ENCODE results near the gene MYO18B.

Gene MYO18B

DNA sequence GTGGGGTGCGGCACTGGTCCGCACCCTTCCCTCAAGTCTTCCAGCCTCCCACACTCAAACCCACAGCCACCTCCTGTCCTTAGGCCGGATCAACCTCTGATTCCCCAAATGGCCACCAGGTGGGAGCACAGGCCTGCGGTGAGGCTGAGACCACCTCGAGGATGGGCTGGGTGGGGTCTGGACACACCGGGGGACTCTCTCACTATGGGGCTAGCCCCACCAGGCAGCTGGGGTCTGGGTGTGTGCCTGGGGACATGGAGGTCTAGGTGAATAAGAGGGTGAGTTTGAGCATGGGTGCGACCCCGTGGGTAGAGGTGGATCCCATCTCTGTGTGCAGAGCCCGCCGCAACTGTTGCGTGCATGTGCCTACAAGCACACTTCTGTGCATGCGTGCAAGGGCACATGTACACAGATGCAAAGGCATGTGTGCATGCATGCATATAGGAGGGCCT is 32.6 kb downstream of the MYO18B start:
- in situ Hi-C loops (cut with MboI; ENCODE audit: low sequenced_read_pairs) = no loop called here

DNA sequence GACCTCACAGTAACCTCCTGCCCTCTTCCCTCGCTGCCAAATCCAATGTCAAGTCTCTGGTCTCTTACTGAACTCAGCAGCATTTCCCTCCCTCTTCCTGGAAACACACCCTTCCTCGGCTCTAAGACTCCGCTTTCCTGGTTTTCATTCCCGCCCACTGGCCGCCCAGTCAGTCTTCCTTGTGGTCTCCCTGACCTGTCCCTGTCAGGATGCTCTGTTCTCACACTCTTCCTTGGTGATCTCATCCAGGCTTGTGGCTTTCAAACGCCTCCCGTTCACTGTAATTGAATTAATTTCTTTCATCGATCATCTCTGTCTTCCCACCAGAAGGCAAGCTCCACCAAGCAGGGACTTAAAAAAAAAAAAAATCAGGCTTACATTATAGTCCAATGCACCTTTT is 33.5 kb downstream of the MYO18B start:
- in situ Hi-C loops (cut with MboI; ENCODE audit: low sequenced_read_pairs) = no loop called here

DNA sequence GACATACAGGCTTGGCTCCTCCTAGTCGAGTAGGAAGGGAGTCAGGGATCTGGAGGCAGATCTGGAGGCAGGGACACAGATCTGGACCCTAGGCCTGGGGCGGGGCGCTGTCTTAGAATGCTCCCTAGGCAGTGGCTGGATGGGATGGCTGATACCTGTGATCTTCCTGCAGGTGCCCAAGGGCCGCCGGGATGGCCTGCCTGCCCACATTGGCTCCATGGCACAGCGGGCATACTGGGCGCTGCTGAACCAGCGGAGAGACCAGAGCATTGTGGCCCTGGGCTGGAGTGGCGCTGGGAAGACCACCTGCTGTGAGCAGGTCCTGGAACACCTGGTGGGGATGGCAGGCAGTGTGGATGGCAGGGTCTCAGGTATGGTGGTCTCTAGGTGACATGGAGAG is 35.4 kb downstream of the MYO18B start:
- in situ Hi-C loops (cut with MboI; ENCODE audit: low sequenced_read_pairs) = no loop called here

DNA sequence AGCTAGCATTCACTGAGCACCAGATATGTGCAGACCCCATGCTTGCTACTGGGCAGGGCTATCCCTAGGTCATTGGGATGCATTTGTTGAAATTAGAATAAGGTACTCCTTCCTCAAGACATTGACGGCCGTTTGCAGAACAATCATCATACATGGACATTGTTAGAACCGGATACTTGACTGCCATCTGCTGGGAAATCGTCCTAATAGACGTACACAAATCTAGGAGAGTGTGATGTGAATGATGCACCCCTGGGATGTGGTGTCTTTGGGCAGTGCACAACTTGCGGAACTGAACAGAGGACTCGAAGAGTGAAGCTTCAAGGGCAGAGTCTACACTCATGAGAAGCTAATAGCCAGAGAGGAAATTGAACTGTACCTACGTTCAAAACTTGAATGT is 35.9 kb downstream of the MYO18B start:
- in situ Hi-C loops (cut with MboI; ENCODE audit: low sequenced_read_pairs) = no loop called here

DNA sequence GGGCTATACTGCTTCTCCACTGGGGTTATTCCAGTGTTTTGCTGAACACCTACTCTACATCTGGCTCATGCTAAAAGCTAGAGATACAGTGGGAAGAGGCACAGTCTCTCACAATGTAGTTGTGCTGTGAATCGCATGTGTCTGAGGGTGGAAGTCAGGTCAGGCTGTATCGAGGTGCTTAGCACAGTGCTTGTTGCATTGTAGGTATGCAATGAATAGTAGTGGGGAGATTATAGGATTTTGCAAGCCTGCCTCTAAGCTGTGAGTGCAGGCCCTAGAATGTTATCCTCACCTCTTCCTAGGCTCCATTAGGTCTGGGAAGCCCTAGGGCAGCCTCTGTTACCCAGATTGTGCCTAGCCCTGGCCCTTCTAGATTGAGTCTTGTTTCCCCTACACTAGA is 37.4 kb downstream of the MYO18B start:
- in situ Hi-C loops (cut with MboI; ENCODE audit: low sequenced_read_pairs) = no loop called here

DNA sequence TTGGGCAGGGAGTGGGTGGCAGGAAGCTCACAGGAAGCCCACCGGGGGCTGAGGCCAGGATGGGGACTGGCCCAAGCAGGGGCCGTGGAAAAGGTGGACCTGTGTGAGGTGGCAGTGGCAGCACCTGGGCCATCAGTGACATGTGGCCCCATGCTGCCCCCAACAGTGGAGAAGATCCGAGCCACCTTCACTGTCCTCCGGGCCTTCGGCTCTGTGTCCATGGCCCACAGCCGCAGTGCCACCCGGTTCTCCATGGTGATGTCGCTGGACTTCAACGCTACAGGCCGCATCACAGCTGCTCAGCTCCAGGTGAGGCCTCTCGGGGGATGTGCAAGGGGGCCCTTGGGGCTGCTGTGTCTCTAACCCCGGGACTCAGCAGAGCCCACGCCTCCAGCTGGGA is 37.9 kb downstream of the MYO18B start:
- in situ Hi-C loops (cut with MboI; ENCODE audit: low sequenced_read_pairs) = no loop called here

DNA sequence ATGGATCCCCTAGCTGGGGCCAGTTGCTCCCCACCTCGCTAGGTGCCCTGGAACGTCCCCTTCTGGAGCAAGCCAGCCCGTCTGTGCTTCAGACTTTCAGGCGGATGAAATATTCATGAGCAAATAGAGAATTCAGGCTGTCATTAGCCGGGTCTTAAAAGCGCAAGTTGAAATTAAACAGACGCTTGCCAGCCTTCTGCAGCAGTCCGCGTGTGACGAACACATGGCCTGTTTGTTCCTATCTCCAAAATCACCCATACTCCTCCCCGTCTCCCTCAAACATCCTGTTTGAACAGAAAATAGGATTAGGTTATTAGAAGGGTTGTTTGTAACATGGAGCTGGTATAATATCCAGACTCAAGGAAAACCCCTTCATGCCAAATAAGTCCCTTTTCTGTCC is 38.7 kb downstream of the MYO18B start:
- in situ Hi-C loops (cut with MboI; ENCODE audit: low sequenced_read_pairs) = no loop called here

DNA sequence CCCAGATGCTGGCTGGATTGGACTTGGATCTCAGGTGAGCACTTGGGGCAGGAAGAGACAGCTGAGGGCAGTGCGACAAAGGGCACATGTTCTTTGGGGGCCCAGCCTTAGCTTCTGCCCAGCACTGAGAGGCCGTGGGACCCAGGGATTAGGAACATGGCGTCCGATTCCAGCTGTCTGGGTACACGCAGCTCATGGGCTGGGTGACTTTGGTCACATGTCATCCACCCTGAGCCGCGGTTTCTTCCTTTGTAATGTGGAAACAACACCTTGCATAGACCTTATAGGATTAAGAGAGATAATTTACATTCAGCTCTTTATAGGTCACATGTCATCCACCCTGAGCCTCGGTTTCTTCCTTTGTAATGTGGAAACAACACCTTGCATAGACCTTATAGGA is 39.8 kb downstream of the MYO18B start:
- in situ Hi-C loops (cut with MboI; ENCODE audit: low sequenced_read_pairs) = no loop called here

DNA sequence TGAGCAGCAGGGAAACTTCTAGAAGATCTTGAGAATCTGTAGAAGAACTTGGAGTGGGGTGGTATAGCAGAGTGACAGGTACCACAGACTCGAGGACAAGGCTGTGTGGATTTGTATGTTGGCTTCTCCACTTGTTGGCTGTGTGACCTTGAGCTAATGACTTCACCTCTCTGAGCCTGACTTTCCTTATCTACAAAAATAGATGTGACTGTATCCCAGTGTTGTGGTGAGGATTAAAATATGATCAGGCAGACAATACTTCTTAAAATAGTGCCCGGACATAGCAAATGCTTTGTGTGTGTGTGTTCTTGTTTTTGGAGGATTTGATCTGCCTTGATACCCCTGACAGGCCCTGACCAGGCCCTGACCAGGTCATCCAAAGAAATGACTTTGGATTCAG is 40.8 kb downstream of the MYO18B start:
- in situ Hi-C loops (cut with MboI; ENCODE audit: low sequenced_read_pairs) = no loop called here

DNA sequence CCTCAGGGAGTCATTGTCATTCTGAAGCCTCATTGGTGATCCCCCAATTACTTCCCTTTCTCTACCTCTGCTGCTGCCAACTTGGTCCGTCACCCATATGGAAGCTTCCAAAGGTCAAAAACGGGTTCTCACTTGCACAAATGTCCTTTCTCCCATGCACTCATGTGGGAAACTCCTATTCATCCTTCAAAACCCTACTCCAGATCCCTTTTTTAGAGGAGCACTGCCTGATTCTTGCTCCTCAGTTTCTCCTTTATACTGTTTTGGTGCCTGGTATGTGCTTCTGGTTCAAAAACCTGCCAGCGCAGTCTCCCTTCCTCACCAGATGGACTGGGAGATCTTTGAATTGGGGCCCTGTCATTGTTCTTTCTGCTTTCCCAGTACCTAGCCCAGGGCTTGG is 41.9 kb downstream of the MYO18B start:
- in situ Hi-C loops (cut with MboI; ENCODE audit: low sequenced_read_pairs) = no loop called here

DNA sequence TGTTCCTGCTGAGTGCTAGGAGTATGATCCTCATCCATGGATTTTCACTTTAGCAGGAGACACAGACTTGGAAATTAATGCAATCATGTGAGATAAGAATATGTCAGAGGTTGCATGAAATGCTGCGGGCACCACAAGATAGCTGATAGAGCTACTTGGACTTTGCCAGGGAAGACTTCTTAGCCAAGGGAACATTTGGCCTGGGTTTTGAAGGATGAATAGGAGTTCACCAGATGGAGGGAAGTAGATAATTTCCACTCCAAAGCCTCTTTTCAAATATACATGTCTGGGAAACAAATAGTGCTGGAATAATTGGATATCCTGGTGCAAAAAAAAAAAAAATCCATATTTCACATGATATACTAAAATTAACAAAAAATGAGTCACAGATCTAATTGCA is 44.2 kb downstream of the MYO18B start:
- in situ Hi-C loops (cut with MboI; ENCODE audit: low sequenced_read_pairs) = no loop called here

DNA sequence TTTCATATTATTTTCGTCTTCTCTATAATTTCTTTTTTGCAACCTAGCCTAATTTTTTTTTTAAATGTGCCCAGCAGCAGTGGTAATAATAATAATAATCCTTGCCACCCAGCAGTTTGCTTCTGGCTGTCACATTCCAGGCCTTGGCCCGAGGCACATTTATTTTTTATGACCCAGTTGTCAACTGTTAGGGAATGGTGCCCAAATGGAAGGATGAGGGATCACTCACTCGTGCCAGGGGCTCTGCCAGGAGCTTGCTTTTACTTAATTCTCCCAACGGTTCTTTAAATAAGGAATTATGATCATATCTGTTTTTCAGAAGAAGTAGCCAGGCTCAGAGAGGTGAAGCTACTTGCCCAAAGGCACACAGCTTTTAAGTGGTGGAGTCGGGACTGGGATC is 49.6 kb downstream of the MYO18B start:
- in situ Hi-C loops (cut with MboI; ENCODE audit: low sequenced_read_pairs) = no loop called here

DNA sequence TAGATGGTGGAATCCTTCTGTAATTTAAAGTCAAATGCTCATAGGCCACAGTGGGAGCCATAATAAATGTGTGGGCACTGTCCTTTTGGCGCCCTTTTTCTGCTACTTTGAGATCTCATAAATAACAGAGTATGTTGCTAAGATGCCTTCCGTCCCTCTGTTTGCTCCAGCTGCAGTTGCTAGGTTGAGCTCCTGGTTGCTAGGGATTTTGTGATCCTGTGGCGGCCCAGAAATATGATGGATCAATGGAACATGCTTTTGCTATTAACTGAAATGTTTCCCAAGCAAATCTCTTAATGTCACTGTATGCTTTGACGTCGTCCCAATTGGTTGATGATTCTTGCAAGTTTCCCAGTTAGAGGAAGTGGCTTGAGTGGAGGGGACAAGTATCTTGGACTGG is 53.5 kb downstream of the MYO18B start:
- in situ Hi-C loops (cut with MboI; ENCODE audit: low sequenced_read_pairs) = no loop called here

DNA sequence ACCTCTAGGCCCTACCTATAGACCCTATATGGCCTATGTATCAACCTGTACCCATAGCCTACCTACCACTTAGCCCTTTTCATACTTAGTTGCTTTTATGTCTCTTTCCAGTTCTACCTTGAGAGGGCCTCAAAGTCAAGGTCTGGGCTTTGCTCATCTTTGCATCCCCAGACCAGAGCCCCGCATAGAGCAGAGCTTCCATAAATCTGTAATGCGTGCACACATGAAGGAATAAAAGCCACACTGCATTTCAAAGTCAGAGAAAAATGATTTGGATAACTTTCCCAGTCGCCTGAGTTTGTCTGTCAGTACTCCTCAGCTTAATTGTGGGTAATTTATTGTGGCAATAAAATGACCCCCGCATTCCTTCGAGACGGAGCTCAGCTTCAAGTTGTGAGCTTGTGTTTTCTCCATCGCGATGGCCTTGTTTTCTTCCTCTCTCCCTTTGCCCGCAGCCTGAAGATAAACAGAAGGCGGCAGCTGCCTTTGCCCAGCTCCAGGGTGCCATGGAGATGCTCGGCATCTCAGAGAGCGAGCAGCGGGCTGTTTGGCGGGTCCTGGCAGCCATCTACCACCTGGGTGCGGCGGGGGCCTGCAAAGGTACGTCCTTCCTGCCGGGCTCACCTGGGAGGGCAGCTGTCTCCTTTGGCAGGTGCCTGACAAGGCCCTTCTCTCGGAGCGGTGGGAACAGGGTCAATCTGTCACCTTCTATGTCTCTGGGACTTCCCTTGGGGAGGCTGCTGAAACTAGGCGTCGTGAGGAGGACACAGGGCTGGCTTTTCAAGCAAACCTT is 55.7 kb downstream of the MYO18B start:
- in situ Hi-C loops (cut with MboI; ENCODE audit: low sequenced_read_pairs) = no loop called here

DNA sequence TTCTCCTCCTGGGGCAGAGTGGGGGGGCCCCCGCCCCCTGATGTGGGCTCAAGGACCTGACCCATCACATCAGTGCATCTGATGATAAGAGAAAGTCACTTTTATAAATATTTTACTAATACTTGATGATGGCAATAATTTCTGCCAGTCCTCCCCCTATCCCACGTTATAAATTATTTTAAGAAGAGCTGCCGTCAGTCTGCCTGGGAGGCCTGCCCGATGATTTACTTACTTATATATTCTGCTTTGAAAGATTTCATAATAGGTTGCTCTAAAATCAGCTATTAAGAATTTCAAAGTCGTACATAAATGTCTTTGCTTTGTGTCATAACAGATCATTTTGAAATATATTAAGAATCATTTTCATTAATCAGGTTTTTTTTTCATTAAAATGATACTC is 58.8 kb downstream of the MYO18B start:
- in situ Hi-C loops (cut with MboI; ENCODE audit: low sequenced_read_pairs) = no loop called here

DNA sequence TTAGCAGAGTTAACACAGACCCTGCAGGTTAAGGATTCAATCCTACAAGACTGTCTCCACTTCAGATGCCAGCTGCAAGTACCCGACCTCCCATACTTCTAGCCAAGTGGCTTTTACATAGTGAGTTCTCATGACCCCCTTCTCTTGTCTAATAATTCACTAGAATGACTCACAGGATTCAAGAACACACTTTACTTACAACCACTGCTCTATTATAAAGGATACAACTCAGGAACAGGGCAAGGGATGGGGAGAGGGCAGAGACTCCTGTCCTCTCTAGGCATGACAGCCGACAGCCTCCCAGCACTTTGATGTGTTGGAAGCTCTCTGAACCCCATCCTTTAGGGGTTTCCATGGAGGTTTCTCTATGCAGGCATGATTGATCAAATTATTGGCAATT is 60.0 kb downstream of the MYO18B start:
- in situ Hi-C loops (cut with MboI; ENCODE audit: low sequenced_read_pairs) = no loop called here

DNA sequence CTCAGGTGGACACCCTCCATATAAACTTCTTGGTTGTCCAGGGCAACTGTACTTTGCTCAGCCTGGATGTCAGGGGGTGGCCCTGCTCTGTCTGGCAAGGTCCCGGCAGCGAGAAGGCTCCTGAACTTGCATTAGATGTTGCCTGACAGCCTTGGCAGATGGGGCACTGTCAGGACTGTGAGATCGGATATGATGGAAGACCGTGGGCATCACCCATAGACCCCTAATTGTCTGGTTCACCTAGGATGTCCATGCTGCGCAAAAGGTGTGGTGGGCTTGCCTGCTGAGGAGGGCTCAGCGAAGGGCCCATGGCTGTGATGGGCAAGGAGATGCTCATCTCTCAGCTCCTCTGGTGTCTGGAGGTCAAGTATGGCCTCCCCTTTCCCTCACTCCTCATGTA is 62.7 kb downstream of the MYO18B start:
- in situ Hi-C loops (cut with MboI; ENCODE audit: low sequenced_read_pairs) = no loop called here

DNA sequence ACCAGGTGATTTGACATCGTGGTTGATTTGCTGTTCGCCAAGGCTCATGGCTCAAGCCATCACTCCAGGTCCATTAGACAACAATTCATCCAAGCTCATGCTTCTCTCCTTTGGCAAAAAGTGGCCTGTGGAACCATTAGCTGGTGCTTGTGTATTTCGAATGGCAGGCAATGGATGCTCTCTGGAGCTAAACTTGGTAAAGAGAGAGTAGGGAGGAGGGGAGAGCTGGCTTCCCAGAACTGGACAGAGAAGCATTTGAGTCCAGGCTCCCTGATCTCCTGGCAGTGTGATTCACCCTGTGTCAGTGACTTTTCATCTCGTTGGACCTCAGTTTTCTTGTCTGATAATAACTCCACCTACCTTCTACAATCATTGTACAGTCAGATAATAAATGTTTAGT is 64.6 kb downstream of the MYO18B start:
- in situ Hi-C loops (cut with MboI; ENCODE audit: low sequenced_read_pairs) = no loop called here

DNA sequence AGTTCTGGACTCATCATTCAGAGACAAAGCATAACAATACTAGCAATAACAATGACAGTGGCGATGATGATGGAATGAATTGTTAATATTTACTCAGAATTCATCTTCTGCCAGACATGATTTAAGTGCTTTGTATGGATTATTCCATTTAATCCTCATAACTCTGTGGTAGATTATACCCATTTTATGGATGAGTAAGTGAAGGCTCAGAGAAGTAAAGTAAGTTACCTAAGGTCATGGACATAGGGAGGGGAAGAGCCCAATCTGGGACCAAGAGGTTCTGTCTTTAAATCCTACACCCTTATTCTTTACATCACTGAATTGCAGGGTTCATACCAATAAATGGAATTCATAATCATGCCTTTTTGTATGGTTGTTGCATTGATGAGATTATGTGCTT is 72.7 kb downstream of the MYO18B start:
- in situ Hi-C loops (cut with MboI; ENCODE audit: low sequenced_read_pairs) = no loop called here

DNA sequence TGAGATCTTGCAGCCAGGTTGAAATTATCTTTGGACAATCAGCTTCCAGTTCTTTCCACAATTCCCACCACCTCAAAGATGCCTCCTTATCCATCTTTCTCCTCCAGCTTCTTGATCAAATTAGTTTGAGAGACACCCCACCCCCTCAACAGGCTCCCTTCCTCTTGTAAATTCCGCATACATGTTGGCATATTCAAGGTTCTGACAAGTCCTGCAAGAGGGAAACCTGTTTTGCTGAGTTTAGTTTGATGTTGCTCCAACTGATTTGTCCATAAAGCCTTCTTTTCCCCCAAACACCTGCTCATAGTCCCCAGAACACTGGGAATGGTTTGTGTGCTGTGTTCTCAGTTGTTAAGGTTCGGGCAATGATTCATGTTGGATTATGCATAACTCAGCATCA is 73.6 kb downstream of the MYO18B start:
- in situ Hi-C loops (cut with MboI; ENCODE audit: low sequenced_read_pairs) = no loop called here

DNA sequence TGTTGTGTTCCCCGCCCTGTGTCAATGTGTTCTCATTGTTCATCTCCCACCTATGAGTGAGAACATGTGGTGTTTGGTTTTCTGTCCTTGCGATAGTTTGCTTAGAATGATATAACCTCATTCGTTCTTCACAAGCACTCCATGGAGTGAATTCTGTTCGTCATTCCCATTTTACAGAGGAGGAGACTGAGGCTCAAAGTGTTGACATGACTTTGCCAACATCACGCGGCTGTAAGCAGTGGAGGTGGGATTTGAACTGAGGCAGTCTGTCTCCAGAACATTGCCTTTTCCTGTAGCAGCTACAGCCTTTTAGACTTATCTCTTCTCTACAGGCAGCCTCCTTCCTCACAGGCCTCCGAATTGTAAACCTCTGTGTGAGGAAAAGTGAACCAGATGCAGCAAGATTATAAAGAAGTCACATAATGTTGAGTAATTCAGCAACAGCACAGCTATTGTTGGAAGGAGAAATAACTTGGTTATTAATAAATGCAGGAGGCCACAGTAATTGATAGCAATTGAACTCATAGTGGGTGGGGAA is 74.6 kb downstream of the MYO18B start:
- in situ Hi-C loops (cut with MboI; ENCODE audit: low sequenced_read_pairs) = no loop called here

DNA sequence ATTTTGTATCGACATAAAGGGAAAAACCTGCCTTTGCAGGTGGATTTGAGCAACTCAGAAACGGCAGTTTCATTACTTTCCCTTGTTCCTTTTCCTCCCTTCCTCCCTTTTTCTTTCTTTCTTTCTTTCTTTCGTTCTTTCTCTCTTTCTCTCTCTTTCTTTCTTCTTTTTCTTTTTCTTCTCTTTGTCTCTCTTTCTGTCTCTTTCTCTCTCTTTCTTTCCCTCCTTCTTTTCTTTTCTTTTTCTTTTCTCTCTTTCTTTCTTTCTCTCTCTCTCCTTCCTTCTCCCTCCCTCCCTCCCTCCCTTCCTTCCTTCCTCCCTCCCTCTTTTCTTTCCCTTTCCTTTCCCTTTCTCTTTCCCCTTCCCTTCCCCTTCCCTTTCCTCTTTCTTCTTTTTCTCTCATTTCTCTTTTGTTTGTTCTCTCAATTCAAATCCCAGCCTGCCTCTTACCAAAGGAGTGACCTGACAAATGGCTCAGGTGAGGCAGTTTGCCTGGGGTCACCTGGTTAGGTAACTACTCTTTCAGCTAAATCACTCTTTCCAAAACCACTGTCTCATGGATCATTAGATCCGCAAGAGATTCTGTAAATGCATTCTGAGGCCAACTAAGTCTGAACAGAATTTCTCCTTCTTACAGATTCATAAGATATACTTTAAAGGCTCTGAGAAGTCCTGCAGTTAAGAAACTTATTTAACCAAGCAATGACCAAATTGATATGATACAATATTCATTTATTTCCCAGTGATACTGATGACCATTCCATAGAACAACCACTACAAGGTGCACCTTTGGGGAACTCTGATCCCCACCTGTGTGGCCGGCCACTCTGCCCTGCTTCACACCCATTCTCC is 75.3 kb downstream of the MYO18B start:
- in situ Hi-C loops (cut with MboI; ENCODE audit: low sequenced_read_pairs) = no loop called here
